Measurements from ENCODE around the gene KCNAB1.

KCNAB1 gene

GRCh38 chr3:156140001-156140595 lies 19.7 kb downstream of the KCNAB1 start:
- no peak for DNase-seq

- no peak for DNase-seq
These were observed 22.3 kb downstream of the KCNAB1 start for GRCh38 chr3:156142702-156143101.

- DNase-seq = no peak
These were observed 22.8 kb downstream of the KCNAB1 start for GRCh38 chr3:156143136-156143535.

GRCh38 chr3:156144060-156144459 lies 23.7 kb downstream of the KCNAB1 start:
- no peak for DNase-seq

GRCh38 chr3:156145866-156146265 lies 25.5 kb downstream of the KCNAB1 start:
- no peak for DNase-seq

GRCh38 chr3:156148345-156148945 lies 28.1 kb downstream of the KCNAB1 start:
- DNase-seq = no peak

- no peak for DNase-seq
These were observed 28.6 kb downstream of the KCNAB1 start for GRCh38 chr3:156148946-156149381.

- no peak for DNase-seq
These were observed 29.5 kb downstream of the KCNAB1 start for GRCh38 chr3:156149876-156150275.

- DNase-seq = peak; percentile 29
These were observed 30.2 kb downstream of the KCNAB1 start for GRCh38 chr3:156150434-156151066.

GRCh38 chr3:156151824-156152428 lies 31.5 kb downstream of the KCNAB1 start:
- peak; percentile 55 for DNase-seq

GRCh38 chr3:156158656-156159295 lies 38.4 kb downstream of the KCNAB1 start:
- DNase-seq = no peak

GRCh38 chr3:156160647-156161046 lies 40.3 kb downstream of the KCNAB1 start:
- DNase-seq = no peak

GRCh38 chr3:156161172-156161571 lies 40.8 kb downstream of the KCNAB1 start:
- no peak for DNase-seq

- no peak for DNase-seq
These were observed 43.5 kb downstream of the KCNAB1 start for GRCh38 chr3:156163848-156164247.

- DNase-seq = no peak
These were observed 46.4 kb downstream of the KCNAB1 start for GRCh38 chr3:156166808-156167207.

GRCh38 chr3:156170571-156170970 lies 50.2 kb downstream of the KCNAB1 start:
- DNase-seq = no peak

GRCh38 chr3:156171281-156172267 lies 51.2 kb downstream of the KCNAB1 start:
- DNase-seq = no peak

GRCh38 chr3:156172536-156172935 lies 52.2 kb downstream of the KCNAB1 start:
- DNase-seq = no peak

GRCh38 chr3:156174229-156174847 lies 54.0 kb downstream of the KCNAB1 start:
- peak; percentile 42 for DNase-seq

- DNase-seq = peak; percentile 20
These were observed 55.2 kb downstream of the KCNAB1 start for GRCh38 chr3:156175570-156175969.

GRCh38 chr3:156176048-156176447 lies 55.7 kb downstream of the KCNAB1 start:
- DNase-seq = no peak
